Measurements from ENCODE around the gene APOL2.
"Not testable (repeated sequence)": the region's sequence is repeated elsewhere in the genome, so short reads cannot be mapped to it uniquely, and the experiment has no call there.

Gene APOL2

GRCh38 chr22:36220451-36220921 lies 18.8 kb downstream of the APOL2 start:
- no peak for DNase-seq (ENCODE audit: low spot score)

- DNase-seq (ENCODE audit: low spot score): no peak
Observed at GRCh38 chr22:36218648-36219193, 20.6 kb downstream of the APOL2 start.

- no peak for DNase-seq (ENCODE audit: low spot score)
Observed at GRCh38 chr22:36215981-36216380, 23.3 kb downstream of the APOL2 start.

GRCh38 chr22:36213586-36213985 lies 25.7 kb downstream of the APOL2 start:
- DNase-seq (ENCODE audit: low spot score): no peak

GRCh38 chr22:36212901-36213300 lies 26.4 kb downstream of the APOL2 start:
- no peak for DNase-seq (ENCODE audit: low spot score)

- DNase-seq (ENCODE audit: low spot score): no peak
Observed at GRCh38 chr22:36211237-36211861, 28.0 kb downstream of the APOL2 start.

- DNase-seq (ENCODE audit: low spot score): no peak
Observed at GRCh38 chr22:36210224-36210623, 29.1 kb downstream of the APOL2 start.

- not testable (repeated sequence) for DNase-seq (ENCODE audit: low spot score)
Observed at GRCh38 chr22:36209488-36209908, 29.8 kb downstream of the APOL2 start.

- DNase-seq (ENCODE audit: low spot score): no peak
Observed at GRCh38 chr22:36208914-36209313, 30.4 kb downstream of the APOL2 start.

- DNase-seq (ENCODE audit: low spot score): no peak
Observed at GRCh38 chr22:36208162-36208765, 31.1 kb downstream of the APOL2 start.

- DNase-seq (ENCODE audit: low spot score): no peak
Observed at GRCh38 chr22:36206255-36206654, 33.1 kb downstream of the APOL2 start.

- not testable (repeated sequence) for DNase-seq (ENCODE audit: low spot score)
Observed at GRCh38 chr22:36205573-36205972, 33.8 kb downstream of the APOL2 start.

- DNase-seq (ENCODE audit: low spot score): no peak
Observed at GRCh38 chr22:36204632-36205015, 34.7 kb downstream of the APOL2 start.

GRCh38 chr22:36204001-36204631 lies 35.2 kb downstream of the APOL2 start:
- no peak for DNase-seq (ENCODE audit: low spot score)

GRCh38 chr22:36203441-36203840 lies 35.9 kb downstream of the APOL2 start:
- not testable (repeated sequence) for DNase-seq (ENCODE audit: low spot score)

GRCh38 chr22:36202906-36203305 lies 36.4 kb downstream of the APOL2 start:
- DNase-seq (ENCODE audit: low spot score): not testable (repeated sequence)

- DNase-seq (ENCODE audit: low spot score): no peak
Observed at GRCh38 chr22:36201630-36202319, 37.6 kb downstream of the APOL2 start, which contains the start of gene APOL4. Gene APOL4 (minus strand): TSS chr22:36201809. CDS start chr22:36201734, 75 bp downstream.

- DNase-seq (ENCODE audit: low spot score): not testable (repeated sequence)
Observed at GRCh38 chr22:36201025-36201424, 38.3 kb downstream of the APOL2 start.

GRCh38 chr22:36199001-36199551 lies 40.3 kb downstream of the APOL2 start:
- DNase-seq (ENCODE audit: low spot score): no peak

- DNase-seq (ENCODE audit: low spot score): no peak
Observed at GRCh38 chr22:36198536-36198935, 40.8 kb downstream of the APOL2 start.

- DNase-seq (ENCODE audit: low spot score): no peak
Observed at GRCh38 chr22:36197514-36198146, 41.7 kb downstream of the APOL2 start.

- DNase-seq (ENCODE audit: low spot score): no peak
Observed at GRCh38 chr22:36197065-36197440, 42.3 kb downstream of the APOL2 start.
